ENCODE data around the gene HSPG2.
"Not testable (repeated sequence)": the region's sequence is repeated elsewhere in the genome, so short reads cannot be mapped to it uniquely, and the experiment has no call there.

- TF ChIP-seq CTCF, POLR2A (IDR thresholded peaks at IDR 0.05): not testable (repeated sequence)
These were observed 41.1 kb upstream of the HSPG2 start for GRCh38 chr1:21978209-21978608.

Data from thyroid gland (tissue), 4 donors.